ENCODE results near the gene MGMT. TPM values are rescaled to one million over a fixed set of nuclear protein-coding genes. Genes with fewer than 3 reads are reported as not detected.

The MGMT gene
- total and polyA plus RNA-seq, 2 experiments from 2014 or later, result 19.3 to 21.9 TPM

GRCh38 chr10:129511086-129511485 lies 44.0 kb downstream of the MGMT start:
- H3K27ac ChIP-seq (ENCODE audit: low read depth), result no peak overlapping the region
- H3K4me1 ChIP-seq (ENCODE audit: insufficient read depth), result no peaks in the 10 kb centered on the region; the same call in 1 of the 2 replicates
- no peaks in the 10 kb centered on the region for H4K20me1 ChIP-seq (replicated peaks; ENCODE audit: insufficient read depth)
- Mint-ChIP-seq H3K9me3 (no peaks in the 10 kb centered on the region; the same call in 2 of the 3 replicates), H3K4me3 (no peak overlapping the region), H3K36me3 (ENCODE audit: low read depth) (no peaks in the 10 kb centered on the region), H3K27ac (no peak overlapping the region), H3K27me3 (ENCODE audit: insufficient read depth, low read depth, poor library complexity) (peaks cover 6% of the 10 kb centered on the region), H3K4me1 (peaks cover 5% of the 10 kb centered on the region; the same call in 2 of the 3 replicates)
- no peak overlapping the region for H3K4me3 ChIP-seq
- no peak overlapping the region for H2AFZ ChIP-seq
- no peak for ATAC-seq
- H3K27me3 ChIP-seq (ENCODE audit: insufficient read depth), result no peaks in the 10 kb centered on the region
- peaks cover 6% of the 10 kb centered on the region; the same call in 1 of the 2 replicates for H3K9me2 ChIP-seq (ENCODE audit: insufficient read depth)
- H3F3A ChIP-seq (replicated peaks; ENCODE audit: low read depth), result no peaks in the 10 kb centered on the region
- peaks cover 11% of the 10 kb centered on the region; the same call in 1 of the 2 replicates for H3K79me2 ChIP-seq (replicated peaks; ENCODE audit: insufficient read depth)
- DNase-seq (ENCODE audit: low spot score), result no peak
- H3K4me2 ChIP-seq, result no peak overlapping the region
- H3K36me3 ChIP-seq (ENCODE audit: insufficient read depth), result no peaks in the 10 kb centered on the region
- no peak for TF ChIP-seq ETS1 (IDR thresholded peaks at IDR 0.05)
- TF ChIP-seq REST (IDR thresholded peaks at IDR 0.05; ENCODE audit: unreplicated experiment), result no peak
- no peak for TF ChIP-seq POLR2AphosphoS5 (IDR thresholded peaks at IDR 0.05; ENCODE audit: low read depth)
- TF ChIP-seq EZH2phosphoT487 (IDR thresholded peaks at IDR 0.05; ENCODE audit: unreplicated experiment), result no peak
- no peak for TF ChIP-seq ZNF114 (CRISPR knock-in tag; IDR thresholded peaks at IDR 0.05)
- no peak for TF ChIP-seq ZNF331 (CRISPR knock-in tag; IDR thresholded peaks at IDR 0.05; ENCODE audit: low read depth)
- TF ChIP-seq JUNB (IDR thresholded peaks at IDR 0.05; ENCODE audit: unreplicated experiment), result no peak
- TF ChIP-seq STAT1 (IDR thresholded peaks at IDR 0.05; ENCODE audit: unreplicated experiment), result no peak
- TF ChIP-seq EZH2 (IDR thresholded peaks at IDR 0.05; ENCODE audit: low read depth, unreplicated experiment), result no peak
- TF ChIP-seq CTCF (conservative IDR thresholded peaks at IDR 0.05; ENCODE audit: low read depth in 2 of 2), result no peak
- no peak for TF ChIP-seq CREB1 (CRISPR knock-in tag; IDR thresholded peaks at IDR 0.05; ENCODE audit: low read depth)
- TF ChIP-seq ZNF462 (CRISPR knock-in tag; IDR thresholded peaks at IDR 0.05), result no peak
- TF ChIP-seq NANOG (IDR thresholded peaks at IDR 0.05; ENCODE audit: borderline replicate concordance), result no peak
